NCI-H345 (cell line): ENCODE measurements around the gene FOXD2.

Source experiments
- DNase-seq: peaks from one replicate; lab custom pipeline; 2025; lab: John Stamatoyannopoulos, UW

FOXD2 gene

GRCh38 chr1:47417170-47418044, 20.4 kb upstream of the FOXD2 start:
- DNase-seq, result no peak

DNA sequence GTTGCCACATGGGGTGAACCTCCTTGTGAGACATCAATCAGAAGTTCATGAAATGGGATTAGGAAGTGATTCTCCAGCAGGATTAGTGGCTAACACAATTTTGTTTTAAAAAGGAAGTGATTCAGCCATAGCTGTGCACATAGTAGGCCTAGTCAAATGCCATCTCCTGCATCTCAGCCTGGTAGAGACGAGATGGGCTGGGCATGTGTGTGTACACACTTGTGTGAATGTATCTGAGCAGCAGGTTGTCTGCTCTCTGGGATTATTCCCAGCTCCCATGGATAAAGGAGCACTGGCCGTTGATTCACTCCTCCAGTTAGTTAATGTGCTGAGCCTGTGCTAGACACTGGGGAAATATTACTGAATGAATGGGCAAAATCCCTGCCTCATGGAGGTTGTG, 19.7 kb upstream of the FOXD2 start:
- no peak for DNase-seq

- DNase-seq, result no peak
These were observed 19.0 kb upstream of the FOXD2 start for GRCh38 chr1:47418681-47419325.

- no peak for DNase-seq
These were observed 17.3 kb upstream of the FOXD2 start for GRCh38 chr1:47420547-47420946.

GRCh38 chr1:47423872-47424271, 14.0 kb upstream of the FOXD2 start:
- no peak for DNase-seq

- peak; percentile 73 for DNase-seq
These were observed 13.4 kb upstream of the FOXD2 start for GRCh38 chr1:47424336-47424982.

- no peak for DNase-seq
These were observed 6.3 kb upstream of the FOXD2 start for GRCh38 chr1:47431534-47431933.

- DNase-seq, result peak; percentile 33
These were observed 5.5 kb upstream of the FOXD2 start for GRCh38 chr1:47432071-47433036.

- DNase-seq, result no peak
These were observed 4.8 kb upstream of the FOXD2 start for GRCh38 chr1:47433037-47433421.

GRCh38 chr1:47433477-47434050, 4.3 kb upstream of the FOXD2 start:
- DNase-seq, result no peak

- DNase-seq, result no peak
These were observed 3.6 kb upstream of the FOXD2 start for GRCh38 chr1:47434051-47434842.

- no peak for DNase-seq
These were observed 2.1 kb upstream of the FOXD2 start for GRCh38 chr1:47435506-47436303.

- DNase-seq, result peak; percentile 78
These were observed 1.4 kb upstream of the FOXD2 start for GRCh38 chr1:47436304-47436978.

GRCh38 chr1:47436979-47437446, 831 bp upstream of the FOXD2 start:
- peak; percentile 53 for DNase-seq

- DNase-seq, result no peak
These were observed 547 bp downstream of the FOXD2 start for GRCh38 chr1:47438165-47439016.

GRCh38 chr1:47439017-47439818, 1.4 kb downstream of the FOXD2 start:
- no peak for DNase-seq
